Right cardiac atrium (tissue), 5 donors: ENCODE data around the gene ATP5PD. TPM values are rescaled to one million over a fixed set of nuclear protein-coding genes. Genes with fewer than 3 reads are reported as not detected.
"Not testable (repeated sequence)": the region's sequence is repeated elsewhere in the genome, so short reads cannot be mapped to it uniquely, and the experiment has no call there.

Source experiments
- ATAC-seq, 2 donors: fragments of 200-7000 bp; cut with Tn5 transposase; one replicate each; pipeline versions ENCODE4 v1.8.0 to v1.9.1; 2020; ENCODE audit warnings: moderate library complexity in 2 of 2, mild to moderate bottlenecking in 1 of 2
- DNase-seq, 3 donors: peaks; one replicate each; pipeline ENCODE4 v3.0.0-alpha.2; 2020
- H3K27ac ChIP-seq: one replicate; pipeline ENCODE4 v1.5.1; 2013; ENCODE audit warnings: mild to moderate bottlenecking, low read length, control low read depth, moderate library complexity
- H3K27me3 ChIP-seq: one replicate; pipeline ENCODE4 v1.6.1; 2013; ENCODE audit not compliant: control insufficient read depth, insufficient read depth
- H3K4me1 ChIP-seq: one replicate; pipeline ENCODE4 v1.6.1; 2013; ENCODE audit warnings: low read length; ENCODE audit not compliant: control insufficient read depth, insufficient read depth
- H3K4me3 ChIP-seq: one replicate; pipeline ENCODE4 v1.5.1; 2013; ENCODE audit warnings: low read length, control low read depth
- H3K9me3 ChIP-seq: one replicate; pipeline ENCODE4 v1.6.1; 2013; ENCODE audit warnings: low read length; ENCODE audit not compliant: control insufficient read depth
- WGBS: extraction: QIAGEN DNeasy Blood & Tissue Kit; methylation state at CpG from one replicate; pipeline ENCODE4 v1.1.7; 2013; 5-methylcytosine and 5-hydroxymethylcytosine counted together
- intact Hi-C, 4 donors: fragments of 100-400 bp; cut with DNase I; formaldehyde crosslinking; loops; one replicate each; pipeline versions ENCODE4 v1.11.0 to v1.14.0; 2022 to 2023
- polyA plus RNA-seq: library from polyadenylated mRNA; stranded (reverse); fragments of 200-250 nt; gene quantifications from one replicate; pipeline ENCODE4 v1.2.3, GENCODE V29; 2013
- total RNA-seq, 4 donors: library from RNA; stranded (reverse); fragmentation: NEBNext Ultra II Directional; extraction: Animal tissue kit (Norgen Biotek cat#: 25700); gene quantifications; one replicate each; pipeline ENCODE4 v1.2.1, GENCODE V29; 2021
- donor health status: healthy with polysubstance abuse.
- donor health status: DM: no; HTN: yes; CAD: no.
- donor health status: DM: no; HTN: no; CAD: no.
- donor health status: DM: no; HTN: yes; CAD: no; lungs with severe emphysema.
- donor health status: DM: yes; HTN: yes; CAD: no.

ATP5PD gene
- total and polyA plus RNA-seq, 5 donors, result 702 to 2,009 (median 783) TPM

GRCh38 chr17:75075597-75076336 lies 29.0 kb upstream of the ATP5PD start:
- DNase-seq, result no peak
- Histone ChIP-seq H3K27me3 (no peaks in the 10 kb centered on the region), H3K4me3 (no peak overlapping the region), H3K4me1 (peaks cover 5% of the 10 kb centered on the region), H3K9me3 (no peaks in the 10 kb centered on the region), H3K27ac (peak overlapping the region; percentile 45)
- intact Hi-C loops, result no loop called here
- 46% methylated on average over 4 of the region's 4 CpGs for WGBS
- ATAC-seq, result no peak

GRCh38 chr17:75074532-75074931 lies 27.8 kb upstream of the ATP5PD start:
- Histone ChIP-seq H3K9me3 (no peaks in the 10 kb centered on the region), H3K4me3 (no peak overlapping the region), H3K27ac (no peak overlapping the region), H3K4me1 (peaks cover 5% of the 10 kb centered on the region), H3K27me3 (no peaks in the 10 kb centered on the region)
- 66% methylated on average over 14 of the region's 14 CpGs for WGBS
- DNase-seq, result peak in 1 of 3 donors; percentile 44
- intact Hi-C loops, result no loop called here
- no peak for ATAC-seq

- ATAC-seq, result no peak
- Histone ChIP-seq H3K4me1 (peaks cover 5% of the 10 kb centered on the region), H3K27ac (peak overlapping the region; percentile 28), H3K4me3 (no peak overlapping the region), H3K9me3 (no peaks in the 10 kb centered on the region), H3K27me3 (no peaks in the 10 kb centered on the region)
- peak in 1 of 3 donors; percentile 19 for DNase-seq
- intact Hi-C loops, result no loop called here
- WGBS, result 76% methylated on average over 5 of the region's 5 CpGs
Observed at GRCh38 chr17:75073618-75074047, 26.9 kb upstream of the ATP5PD start.

GRCh38 chr17:75072909-75073308 lies 26.1 kb upstream of the ATP5PD start:
- H3K27me3 ChIP-seq, H3K9me3 ChIP-seq, ATAC-seq, H3K4me3 ChIP-seq, H3K4me1 ChIP-seq, DNase-seq, intact Hi-C loops: not testable (repeated sequence)
- peak overlapping the region; percentile 28 for H3K27ac ChIP-seq
- WGBS, result 91% methylated on average over 5 of the region's 5 CpGs

- DNase-seq, result peak in 1 of 3 donors; percentile 2
Observed at GRCh38 chr17:75071478-75072271, 24.9 kb upstream of the ATP5PD start.

GRCh38 chr17:75069783-75070182 lies 23.0 kb upstream of the ATP5PD start:
- WGBS, result 90% methylated on average over 2 of the region's 2 CpGs
- Histone ChIP-seq H3K27me3 (no peaks in the 10 kb centered on the region), H3K9me3 (no peaks in the 10 kb centered on the region), H3K4me1 (no peaks in the 10 kb centered on the region), H3K27ac (no peak overlapping the region), H3K4me3 (no peak overlapping the region)
- intact Hi-C loops, result loop anchor here in 2 of 4 donors (10.0 kb wide), 2 partner anchors 45 to 105 kb away; no protein-coding TSS in a partner anchor
- DNase-seq, result peak in 1 of 3 donors; percentile 21
- ATAC-seq, result no peak

More at GRCh38 chr17:75071478-75072271, 24.9 kb upstream of the ATP5PD start:
- peak overlapping the region; percentile 62 for H3K27ac ChIP-seq
- H3K27me3 ChIP-seq, intact Hi-C loops, H3K4me1 ChIP-seq, H3K9me3 ChIP-seq, H3K4me3 ChIP-seq: not testable (repeated sequence)
- ATAC-seq, result peak; percentile 51 to 76
- 55% methylated on average over 8 of the region's 8 CpGs for WGBS

GRCh38 chr17:75068750-75069149 lies 22.0 kb upstream of the ATP5PD start:
- intact Hi-C loops, result loop anchor here in 2 of 4 donors (10.0 kb wide), 2 partner anchors 46 to 106 kb away; no protein-coding TSS in a partner anchor
- Histone ChIP-seq H3K4me3 (no peak overlapping the region), H3K4me1 (no peaks in the 10 kb centered on the region), H3K9me3 (no peaks in the 10 kb centered on the region), H3K27ac (no peak overlapping the region), H3K27me3 (no peaks in the 10 kb centered on the region)
- ATAC-seq (no peak), DNase-seq (no peak)
- 79% methylated on average over 8 of the region's 8 CpGs for WGBS

- Histone ChIP-seq H3K4me1 (no peaks in the 10 kb centered on the region), H3K4me3 (no peak overlapping the region), H3K27me3 (no peaks in the 10 kb centered on the region), H3K9me3 (no peaks in the 10 kb centered on the region), H3K27ac (no peak overlapping the region)
- intact Hi-C loops, result loop anchor here in 2 of 4 donors (10.0 kb wide), 2 partner anchors 47 to 107 kb away; no protein-coding TSS in a partner anchor
- ATAC-seq (no peak), DNase-seq (no peak)
- 67% methylated on average over 4 of the region's 4 CpGs for WGBS
Observed at GRCh38 chr17:75067856-75068255, 21.1 kb upstream of the ATP5PD start.

- peak in 1 of 2 donors; percentile 69 for ATAC-seq
- 66% methylated on average over 6 of the region's 6 CpGs for WGBS
- H3K27ac ChIP-seq, result no peak overlapping the region
Observed at GRCh38 chr17:75065562-75066151, 18.9 kb upstream of the ATP5PD start.

GRCh38 chr17:75064867-75065561 lies 18.2 kb upstream of the ATP5PD start:
- no peak overlapping the region for H3K27ac ChIP-seq
- DNase-seq (peak in 1 of 3 donors; percentile 17), ATAC-seq (no peak)
- 92% methylated on average over 18 of the region's 18 CpGs for WGBS
- no peaks in the 10 kb centered on the region for H3K4me1 ChIP-seq
- H3K4me3 ChIP-seq, result no peak overlapping the region
- no peaks in the 10 kb centered on the region for H3K9me3 ChIP-seq
- no peaks in the 10 kb centered on the region for H3K27me3 ChIP-seq
- intact Hi-C loops, result loop anchor here in 2 of 4 donors (10.0 kb wide), 2 partner anchors 50 to 110 kb away; no protein-coding TSS in a partner anchor

More at GRCh38 chr17:75065562-75066151, 18.9 kb upstream of the ATP5PD start:
- no peaks in the 10 kb centered on the region for H3K4me1 ChIP-seq
- H3K4me3 ChIP-seq, result no peak overlapping the region
- no peaks in the 10 kb centered on the region for H3K9me3 ChIP-seq
- H3K27me3 ChIP-seq, result no peaks in the 10 kb centered on the region
- intact Hi-C loops, result loop anchor here in 2 of 4 donors (10.0 kb wide), 2 partner anchors 49 to 109 kb away; no protein-coding TSS in a partner anchor
- peak in 1 of 3 donors; percentile 12 for DNase-seq
